ENCODE data around the gene TUBA1C.
"Not testable (repeated sequence)": the region's sequence is repeated elsewhere in the genome, so short reads cannot be mapped to it uniquely, and the experiment has no call there.

TUBA1C gene

DNA sequence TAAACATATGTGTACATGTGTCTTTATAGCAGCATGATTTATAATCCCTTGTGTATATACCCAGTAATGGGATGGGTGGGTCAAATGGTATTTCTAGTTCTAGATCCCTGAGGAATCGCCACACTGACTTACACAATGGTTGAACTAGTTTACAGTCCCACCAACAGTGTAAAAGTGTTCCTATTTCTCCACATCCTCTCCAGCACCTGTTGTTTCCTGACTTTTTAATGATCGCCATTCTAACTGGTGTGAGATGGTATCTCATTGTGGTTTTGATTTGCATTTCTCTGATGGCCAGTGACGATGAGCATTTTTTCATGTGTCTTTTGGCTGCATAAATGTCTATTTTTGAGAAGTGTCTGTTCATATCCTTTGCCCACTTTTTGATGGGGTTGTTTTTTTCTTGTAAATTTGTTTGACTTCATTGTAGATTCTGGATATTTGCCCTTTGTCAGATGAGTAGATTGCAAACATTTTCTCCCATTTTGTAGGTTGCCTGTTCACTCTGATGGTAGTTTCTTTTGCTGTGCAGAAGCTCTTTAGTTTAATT is 45.6 kb downstream of the TUBA1C start:
- not testable (repeated sequence) for DNase-seq (ENCODE audit: low read depth in 2 of 2)

DNA sequence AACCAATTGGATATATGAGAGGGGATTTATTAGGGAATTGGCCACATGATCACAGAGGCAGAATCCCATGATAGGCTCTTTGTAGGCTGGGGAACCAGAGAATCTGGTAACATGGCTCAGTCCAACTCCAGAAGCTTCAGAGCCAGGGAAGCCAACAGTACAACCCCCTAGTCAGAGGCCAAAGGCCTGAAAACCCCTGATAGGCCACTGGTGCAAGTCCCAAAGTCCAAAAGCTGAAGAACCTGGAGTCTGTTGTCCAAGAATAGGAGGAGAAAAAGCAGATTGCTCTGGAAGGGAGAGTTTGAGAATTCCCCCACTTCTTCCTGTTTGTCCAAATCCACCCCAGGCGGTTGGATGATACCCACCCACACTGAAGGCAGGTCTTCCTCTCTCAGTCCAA is 49.9 kb downstream of the TUBA1C start:
- DNase-seq (ENCODE audit: low read depth in 2 of 2): no peak

DNA sequence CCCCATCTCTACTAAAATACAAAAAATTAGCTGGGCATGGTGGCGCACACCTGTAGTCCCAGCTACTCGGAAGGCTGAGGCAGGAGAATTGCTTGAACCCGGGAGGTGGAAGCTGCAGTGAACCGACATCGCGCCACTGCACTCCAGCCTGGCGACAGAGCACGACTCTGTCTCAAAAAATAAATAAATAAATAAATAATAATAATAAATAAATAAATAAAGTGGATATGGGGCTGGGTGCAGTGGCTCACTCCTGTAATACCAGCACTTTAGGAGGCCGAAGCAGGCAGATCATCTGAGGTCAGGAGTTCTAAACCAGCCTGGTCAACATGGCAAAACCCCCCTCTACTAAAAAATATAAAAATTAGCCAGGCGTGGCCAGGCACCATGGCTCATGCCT is 52.2 kb downstream of the TUBA1C start:
- not testable (repeated sequence) for DNase-seq (ENCODE audit: low read depth in 2 of 2)

DNA sequence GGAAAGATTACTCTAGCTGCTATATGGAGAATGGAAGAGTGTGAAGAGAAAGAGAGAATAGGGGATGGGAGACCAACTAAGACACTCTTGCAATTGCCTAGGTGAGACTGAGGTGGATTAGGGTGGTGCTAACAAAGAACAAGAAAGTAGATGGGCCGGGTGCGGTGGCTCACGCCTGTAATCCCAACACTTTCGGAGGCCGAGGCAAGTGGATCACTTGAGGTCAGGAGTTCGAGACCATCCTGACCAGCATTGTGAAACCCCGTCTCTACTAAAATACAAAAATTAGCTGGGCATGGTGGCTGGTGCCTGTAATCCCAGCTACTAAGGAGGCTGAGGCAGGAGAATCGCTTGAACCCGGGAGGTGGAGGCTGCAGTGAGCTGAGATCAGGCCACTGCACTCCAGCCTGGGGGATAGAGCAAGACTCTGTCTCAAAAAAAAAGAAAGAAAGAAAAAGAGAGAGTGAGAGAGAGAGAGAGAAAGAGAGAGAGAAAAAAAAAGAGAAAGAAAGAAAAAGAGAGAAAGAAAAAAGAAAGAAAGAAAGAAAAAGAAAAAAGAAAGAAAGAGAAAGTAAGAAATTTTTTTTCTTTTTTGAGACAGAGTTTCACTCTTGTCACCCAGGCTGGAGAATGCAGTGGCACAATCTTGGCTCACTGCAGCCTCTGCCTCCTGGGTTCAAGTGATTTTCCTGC is 55.7 kb downstream of the TUBA1C start:
- not testable (repeated sequence) for DNase-seq (ENCODE audit: low read depth in 2 of 2)

DNA sequence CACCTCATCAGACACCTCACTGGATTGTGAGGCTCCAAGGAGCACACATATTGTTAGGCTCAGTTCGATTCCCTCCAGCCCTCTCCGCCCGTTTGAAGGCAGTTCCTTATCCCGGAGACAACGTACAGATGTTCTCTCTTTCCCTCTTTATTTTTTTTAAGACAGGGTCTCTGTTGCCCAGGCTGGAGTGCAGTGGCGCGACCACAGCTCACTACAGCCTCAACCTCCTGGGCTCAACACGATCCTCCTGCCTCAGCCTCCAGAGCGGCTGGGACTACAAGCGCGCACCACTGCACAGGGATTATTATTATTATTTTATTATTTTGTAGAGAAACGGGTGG is 57.5 kb downstream of the TUBA1C start:
- DNase-seq (ENCODE audit: low read depth in 2 of 2): no peak

DNA sequence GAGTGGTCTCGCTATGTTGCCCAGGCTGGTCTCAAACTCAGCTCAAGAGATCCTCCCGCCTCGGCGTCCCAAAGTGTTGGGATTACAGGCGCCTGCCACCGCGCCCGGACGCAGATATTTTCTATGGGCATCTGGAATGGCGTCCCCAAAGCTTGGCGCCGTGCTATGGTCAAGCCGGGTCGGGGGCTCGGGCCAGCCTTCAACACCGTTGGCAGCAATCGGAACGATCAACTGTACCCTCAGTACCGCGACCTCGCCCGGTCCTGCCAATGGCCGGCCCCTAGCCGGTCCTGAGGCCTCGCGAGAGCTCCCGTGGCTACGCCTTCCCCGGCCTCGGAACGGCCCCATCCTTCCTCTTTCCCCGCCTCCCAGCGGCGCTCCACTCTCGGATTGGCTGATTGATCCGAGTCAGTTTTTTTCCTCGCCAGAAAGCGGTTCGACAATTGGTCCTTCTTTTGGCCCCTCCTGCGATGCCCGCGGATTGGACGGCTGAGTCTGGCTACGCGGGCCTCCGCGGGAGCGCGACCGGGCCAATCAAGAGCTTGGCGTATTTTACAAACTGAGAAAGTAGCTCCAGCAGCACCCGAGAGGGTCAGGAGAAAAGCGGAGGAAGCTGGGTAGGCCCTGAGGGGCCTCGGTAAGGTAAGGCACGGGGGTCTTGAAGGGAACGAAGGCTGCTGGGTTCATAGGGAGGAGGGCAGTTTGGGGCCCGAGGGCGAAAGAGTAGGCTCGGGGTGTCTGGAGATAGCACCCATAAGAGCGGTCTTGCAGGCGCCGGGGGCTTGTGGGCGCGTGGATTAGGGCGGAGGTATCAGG is 58.0 kb downstream of the TUBA1C start, which contains the start of gene TROAP:
TSS of gene TROAP (plus strand) at position 548 of the 816 bp plus-strand sequence. CDS start 354 bp downstream, outside the sequence.
- DNase-seq (ENCODE audit: low read depth in 2 of 2): peak; percentile 95 to 96

DNA sequence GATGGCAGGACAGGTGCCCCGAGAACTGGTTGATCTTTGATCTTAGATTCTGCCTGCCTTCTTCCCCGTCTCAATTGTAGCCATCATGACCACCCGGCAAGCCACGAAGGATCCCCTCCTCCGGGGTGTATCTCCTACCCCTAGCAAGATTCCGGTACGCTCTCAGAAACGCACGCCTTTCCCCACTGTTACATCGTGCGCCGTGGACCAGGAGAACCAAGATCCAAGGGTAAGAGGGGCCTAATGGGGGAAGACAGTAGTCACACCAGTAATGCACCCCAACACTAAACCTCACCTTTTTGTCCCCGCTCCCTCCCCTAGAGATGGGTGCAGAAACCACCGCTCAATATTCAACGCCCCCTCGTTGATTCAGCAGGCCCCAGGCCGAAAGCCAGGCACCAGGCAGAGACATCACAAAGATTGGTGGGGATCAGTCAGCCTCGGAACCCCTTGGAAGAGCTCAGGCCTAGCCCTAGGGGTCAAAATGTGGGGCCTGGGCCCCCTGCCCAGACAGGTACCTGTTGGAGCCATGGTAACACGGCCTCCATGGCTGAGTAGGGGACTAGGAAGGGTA is 58.7 kb downstream of the TUBA1C start:
- no peak for DNase-seq (ENCODE audit: low read depth in 2 of 2)

All from fibroblast of skin of left biceps (primary cell).